ENCODE data around the gene SLCO2B1.

Gene SLCO2B1

GRCh38 chr11:75196426-75196825 lies 45.5 kb downstream of the SLCO2B1 start:
- no peak for DNase-seq (ENCODE audit: extremely low read depth, low read depth)
- no peak for TF ChIP-seq CTCF (IDR thresholded peaks at IDR 0.05; ENCODE audit: low read depth, low read length, missing control alignments)
- H3K4me3 ChIP-seq (replicated peaks; ENCODE audit: low read depth, low read length), result no peak overlapping the region

DNA sequence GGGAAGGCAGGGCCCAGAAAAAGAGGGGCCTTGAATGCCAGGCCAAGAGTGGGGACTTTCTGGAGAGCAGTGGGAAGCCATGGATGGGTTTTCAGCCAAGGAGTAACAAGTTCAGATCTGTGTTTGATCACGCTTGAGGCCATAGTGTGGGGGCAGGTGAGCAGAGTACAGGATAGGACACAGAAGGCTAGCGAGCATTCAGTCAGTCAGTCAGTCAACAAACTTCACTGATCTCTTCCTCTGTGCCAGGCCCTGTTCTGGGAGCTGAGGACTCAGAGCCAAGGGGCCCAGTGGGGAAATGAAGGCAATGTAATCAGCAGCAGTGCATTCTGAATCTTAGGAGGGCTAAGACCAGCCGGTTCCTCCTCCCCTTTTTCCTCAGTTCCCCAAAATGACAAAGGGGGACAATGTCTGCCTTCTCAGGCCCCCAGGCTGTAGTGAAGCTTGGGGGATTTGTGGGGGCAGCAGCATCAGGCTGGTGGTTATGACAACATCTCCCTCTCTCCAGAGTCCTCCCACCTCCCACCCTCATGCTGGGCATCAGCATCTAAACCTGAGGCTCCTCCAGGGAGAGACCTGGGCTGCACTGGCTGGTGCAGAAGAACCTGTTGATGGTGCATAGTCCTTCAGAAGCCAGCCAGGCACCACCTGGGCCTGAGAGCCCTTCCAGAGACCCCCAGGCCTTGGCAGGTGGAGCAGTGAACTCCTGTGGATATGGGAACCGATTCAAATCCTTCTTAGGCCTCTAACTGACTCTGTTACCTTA lies 46.8 kb downstream of the SLCO2B1 start:
- H3K4me3 ChIP-seq (replicated peaks; ENCODE audit: low read depth, low read length), result no peak overlapping the region
- no peak for DNase-seq (ENCODE audit: extremely low read depth, low read depth)
- no peak for TF ChIP-seq CTCF (IDR thresholded peaks at IDR 0.05; ENCODE audit: low read depth, low read length, missing control alignments)

DNA sequence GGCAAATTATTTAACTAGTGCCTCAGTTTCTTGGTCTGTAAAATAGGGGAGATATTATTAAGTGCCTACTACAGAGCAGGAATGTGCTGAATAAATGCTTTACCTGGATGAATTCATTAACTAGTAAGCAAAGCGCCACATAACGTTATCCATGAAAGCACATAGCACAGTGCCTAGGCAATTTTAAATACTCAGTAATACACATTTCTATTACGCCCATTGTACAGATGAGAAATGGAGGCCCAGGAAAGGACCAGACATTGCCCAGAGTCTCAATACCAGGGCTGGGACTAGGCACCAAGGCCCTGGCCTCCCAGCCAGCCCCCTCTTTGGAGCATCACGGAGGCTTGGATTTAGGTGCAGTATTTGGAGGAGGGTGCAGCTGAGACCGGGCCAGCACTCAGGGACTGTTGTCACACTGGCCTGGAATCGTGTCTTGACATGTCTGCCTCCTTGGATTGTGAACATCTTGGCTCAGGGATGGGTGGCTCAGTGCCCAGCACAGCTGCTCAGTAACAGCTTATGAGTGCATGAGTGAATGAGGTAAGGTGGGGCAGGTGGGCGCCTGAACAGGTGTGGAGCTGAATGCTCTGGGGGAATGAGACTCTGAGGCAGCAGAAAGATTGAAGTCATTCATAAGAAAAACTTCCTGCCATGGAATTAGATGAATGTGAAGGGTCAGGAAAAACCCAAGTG lies 47.5 kb downstream of the SLCO2B1 start:
- no peak overlapping the region for H3K4me3 ChIP-seq (replicated peaks; ENCODE audit: low read depth, low read length)
- TF ChIP-seq CTCF (IDR thresholded peaks at IDR 0.05; ENCODE audit: low read depth, low read length, missing control alignments), result no peak
- no peak for DNase-seq (ENCODE audit: extremely low read depth, low read depth)

DNA sequence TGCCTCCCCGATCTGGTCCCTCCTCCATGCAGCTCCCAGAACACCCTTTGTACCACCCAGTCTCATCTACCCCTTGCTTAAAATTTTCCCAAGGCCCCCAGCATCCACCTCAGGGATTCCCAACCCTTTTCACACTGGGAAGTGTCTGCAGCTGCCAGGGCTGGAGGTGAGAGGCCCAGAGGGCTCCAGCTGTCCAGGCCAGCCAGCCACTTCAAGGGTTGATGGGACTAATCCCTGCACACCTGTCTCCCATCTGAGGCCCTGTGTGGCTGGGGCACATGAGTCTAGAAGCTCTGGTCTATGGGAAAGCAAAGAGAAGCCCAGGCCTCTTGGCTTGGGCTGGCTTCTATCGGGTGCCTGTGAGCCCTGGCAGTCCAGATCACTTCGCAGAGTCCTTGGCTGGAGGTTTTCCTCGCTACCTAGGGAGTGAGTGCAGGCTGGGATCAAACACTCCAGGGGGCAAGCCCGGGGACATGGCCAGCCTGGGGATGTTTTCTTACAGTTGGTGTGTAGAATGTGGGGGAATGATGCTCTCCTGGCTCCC lies 48.6 kb downstream of the SLCO2B1 start:
- no peak for TF ChIP-seq CTCF (IDR thresholded peaks at IDR 0.05; ENCODE audit: low read depth, low read length, missing control alignments)
- DNase-seq (ENCODE audit: extremely low read depth, low read depth), result no peak
- no peak overlapping the region for H3K4me3 ChIP-seq (replicated peaks; ENCODE audit: low read depth, low read length)

GRCh38 chr11:75200051-75200450 lies 49.1 kb downstream of the SLCO2B1 start:
- no peak overlapping the region for H3K4me3 ChIP-seq (replicated peaks; ENCODE audit: low read depth, low read length)
- no peak for DNase-seq (ENCODE audit: extremely low read depth, low read depth)

DNA sequence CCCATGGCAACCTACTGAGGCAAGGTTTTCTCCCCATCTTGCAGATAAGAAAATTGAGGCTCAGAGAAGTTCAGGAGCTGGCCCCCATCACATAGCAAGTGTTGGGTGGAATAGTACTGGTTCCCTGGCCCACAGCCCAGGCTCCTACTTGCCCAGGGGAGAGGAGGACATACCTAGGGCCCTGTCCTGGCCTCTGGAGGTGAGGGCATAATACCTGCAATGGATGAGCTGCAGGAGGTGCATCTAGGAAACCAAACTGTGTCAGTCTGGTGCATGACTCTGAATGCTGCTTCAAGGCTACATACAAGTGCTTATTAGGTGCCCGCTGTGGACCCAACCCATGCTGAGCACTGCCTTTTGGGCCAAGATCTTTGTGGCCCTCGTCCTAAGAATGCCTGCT lies 49.6 kb downstream of the SLCO2B1 start:
- no peak overlapping the region for H3K4me3 ChIP-seq (replicated peaks; ENCODE audit: low read depth, low read length)
- DNase-seq (ENCODE audit: extremely low read depth, low read depth), result no peak
- no peak for TF ChIP-seq CTCF (IDR thresholded peaks at IDR 0.05; ENCODE audit: low read depth, low read length, missing control alignments)

More at GRCh38 chr11:75200051-75200450, 49.1 kb downstream of the SLCO2B1 start:
- no peak for TF ChIP-seq CTCF (IDR thresholded peaks at IDR 0.05; ENCODE audit: low read depth, low read length, missing control alignments)
